Heart right ventricle (tissue), 16 donors: ENCODE results near the gene TMC3. TPM values are rescaled to one million over a fixed set of nuclear protein-coding genes. Genes with fewer than 3 reads are reported as not detected.

Experiments used
- ATAC-seq, 8 donors: fragments of 200-7000 bp; cut with Tn5 transposase; one replicate each; pipeline ENCODE4 v1.9.1; 2020; ENCODE audit warnings: mild to moderate bottlenecking in 8 of 8, moderate library complexity in 8 of 8, moderate number of reproducible peaks in 1 of 8
- DNase-seq, 2 donors: peaks; one replicate each; pipeline ENCODE4 v3.0.0-alpha.2; 2020
- H3K27ac ChIP-seq, 10 donors: fragments of 200-600 bp; sonication (generic) in 2 of 10; one replicate each; pipeline versions ENCODE4 v1.5.0 to v1.8.0; 2020 to 2022; ENCODE audit warnings: mild to moderate bottlenecking in 3 of 10
- H3K27me3 ChIP-seq, 7 donors: fragments of 200-600 bp; one replicate each; pipeline ENCODE4 v1.8.0; 2021 to 2022; ENCODE audit warnings: mild to moderate bottlenecking in 2 of 7
- H3K36me3 ChIP-seq, 9 donors: fragments of 200-600 bp; sonication (generic) in 1 of 9; one replicate each; pipeline versions ENCODE4 v1.5.0 to v1.8.0; 2020 to 2022; ENCODE audit warnings: mild to moderate bottlenecking in 2 of 9
- H3K4me1 ChIP-seq, 9 donors: fragments of 200-600 bp; sonication (generic) in 1 of 9; one replicate each; pipeline versions ENCODE4 v1.5.0 to v1.8.0; 2020 to 2022; ENCODE audit warnings: mild to moderate bottlenecking in 4 of 9
- H3K4me3 ChIP-seq, 10 donors: fragments of 200-600 bp; sonication (generic) in 2 of 10; one replicate each; pipeline versions ENCODE4 v1.5.0 to v1.8.0; 2020 to 2022; ENCODE audit warnings: mild to moderate bottlenecking in 7 of 10, moderate library complexity in 2 of 10
- H3K9me3 ChIP-seq, 11 donors: fragments of 200-600 bp in 10 of 11; sonication (generic) in 2 of 11; one replicate each; pipeline versions ENCODE4 v1.5.0 to v1.8.0; 2013 to 2022; ENCODE audit warnings: mild to moderate bottlenecking in 2 of 11, control low read depth in 1 of 11, moderate library complexity in 1 of 11
- CTCF ChIP-seq, 9 donors: fragments of 200-600 bp; sonication (generic) in 2 of 9; IDR thresholded peaks; one replicate each; pipeline versions ENCODE4 v1.5.0 to v1.8.0; 2021 to 2022; ENCODE audit warnings: antibody characterized with exemption in 9 of 9, mild to moderate bottlenecking in 5 of 9, moderate library complexity in 1 of 9
- WGBS, 2 donors: extraction: QIAGEN DNeasy Blood & Tissue Kit; methylation state at CpG; one replicate each; pipeline ENCODE4 v1.1.7; 2013; ENCODE audit warnings: inconsistent platforms in 1 of 2; 5-methylcytosine and 5-hydroxymethylcytosine counted together
- intact Hi-C, 10 donors: fragments of 100-400 bp; cut with DNase I; formaldehyde crosslinking; loops; one replicate each; pipeline versions ENCODE4 v1.11.1 to v1.14.2; 2022
- polyA plus RNA-seq, 2 donors: library from polyadenylated mRNA; stranded (reverse); fragments of 200-250 nt; gene quantifications; one replicate each; pipeline ENCODE4 v1.2.3, GENCODE V29; 2013
- total RNA-seq, 10 donors: library from RNA; stranded (reverse); fragmentation: NEBNext Ultra II Directional in 3 of 10; extraction: Animal tissue kit (Norgen Biotek cat#: 25700) in 3 of 10; gene quantifications; one replicate each; pipeline versions ENCODE4 v1.2.1 to v1.2.4, GENCODE V29; 2021 to 2023
- donor health status: Arrhythmogenic right ventricular cardiomyopathy.
- donor health status: ischemic (EF 13 %, LVEDD 7.1; RV severe dilation, severe dysfunction).
- donor health status: healthy with polysubstance abuse.
- donor health status: DM: no; HTN: yes; CAD: no.
- donor health status: DM: no; HTN: no; CAD: no.
- donor health status: ischemic (EF 25% LVEDD 6.9; RV normal size, moderate dysfunction).
- donor health status: ischemic (EF 25% LVEDD 5.7; RV mildly dilated, moderate dysfunction).
- donor health status: healthy.
- donor health status: DM: yes; HTN: yes; CAD: no.
- donor health status: Ischemic cardiomyopathy.
- donor health status: ischemic (EF 35%, LVEDD 5.7; RV mildly dilated, moderate dysfunction).
- donor health status: nonischemic (EF 11% LVEDD 7.7; RV severe dilation, severe dysfunction).
- donor health status: DM: yes; HTN: yes; CAD: no.
- donor health status: PGD.
- donor health status: ischemic (EF 29% LVEDD 5.4; RV normal size, mild dysfunction).
- donor health status: nonischemic (EF 23%, LVEDD 6.1; RV moderate dilation, normal function).

Gene TMC3
- total and polyA plus RNA-seq, 12 donors, result under 0.01 TPM; not detected in 11

- H3K4me1 ChIP-seq, result peaks cover 6 to 95% (median 32%) of the 10 kb centered on the region in 9 donors
- no peak for TF ChIP-seq CTCF (IDR thresholded peaks at IDR 0.05)
- peaks cover 0 to 3% (median 0%) of the 10 kb centered on the region in 7 donors for H3K27me3 ChIP-seq
- H3K4me3 ChIP-seq, result peak overlapping the region in 7 of 10 donors; percentile 9 to 67 (median 42)
- WGBS, 2 donors, result 81 to 89% methylated on average over 4 of the region's 4 CpGs
- DNase-seq (no peak), ATAC-seq (peak in 2 of 8 donors; percentile 23 to 30)
- peaks cover 0 to 45% (median 0%) of the 10 kb centered on the region in 9 donors for H3K36me3 ChIP-seq
- H3K27ac ChIP-seq, result peak overlapping the region in 7 of 10 donors; percentile 46 to 92 (median 68)
- no peaks in the 10 kb centered on the region for H3K9me3 ChIP-seq
- intact Hi-C loops, result no loop called here
These were observed 76.1 kb downstream of the TMC3 start for GRCh38 chr15:81297603-81298575.

GRCh38 chr15:81297147-81297572 is 76.9 kb downstream of the TMC3 start:
- H3K27ac ChIP-seq, result peak overlapping the region in 7 of 10 donors; percentile 46 to 92 (median 68)
- intact Hi-C loops, result no loop called here
- peaks cover 0 to 37% (median 0%) of the 10 kb centered on the region in 9 donors for H3K36me3 ChIP-seq
- H3K27me3 ChIP-seq, result peaks cover 0 to 3% (median 0%) of the 10 kb centered on the region in 7 donors
- DNase-seq (no peak), ATAC-seq (peak in 1 of 8 donors; percentile 34)
- H3K9me3 ChIP-seq, result no peaks in the 10 kb centered on the region
- WGBS, 2 donors, result 50 to 52% methylated on average over 3 of the region's 3 CpGs
- no peak for TF ChIP-seq CTCF (IDR thresholded peaks at IDR 0.05)
- H3K4me3 ChIP-seq, result peak overlapping the region in 7 of 10 donors; percentile 9 to 67 (median 42)
- H3K4me1 ChIP-seq, result peaks cover 6 to 95% (median 32%) of the 10 kb centered on the region in 9 donors

- ATAC-seq (peak; percentile 20 to 79 (median 71)), DNase-seq (peak; percentile 44 to 47)
- H3K4me1 ChIP-seq, result peaks cover 6 to 95% (median 32%) of the 10 kb centered on the region in 9 donors
- intact Hi-C loops, result no loop called here
- peaks cover 0 to 3% (median 0%) of the 10 kb centered on the region in 7 donors for H3K27me3 ChIP-seq
- 50 to 62% methylated on average over 11 of the region's 11 CpGs for WGBS, 2 donors
- peaks cover 0 to 36% (median 0%) of the 10 kb centered on the region in 9 donors for H3K36me3 ChIP-seq
- no peaks in the 10 kb centered on the region for H3K9me3 ChIP-seq
- TF ChIP-seq CTCF (IDR thresholded peaks at IDR 0.05), result no peak
- H3K4me3 ChIP-seq, result peak overlapping the region in 7 of 10 donors; percentile 9 to 67 (median 42)
- H3K27ac ChIP-seq, result peak overlapping the region in 9 of 10 donors; percentile 39 to 92 (median 67)
These were observed 77.3 kb downstream of the TMC3 start for GRCh38 chr15:81296673-81297072.

GRCh38 chr15:81296186-81296585 is 77.8 kb downstream of the TMC3 start:
- intact Hi-C loops, result no loop called here
- ATAC-seq, result no peak
- no peak for TF ChIP-seq CTCF (IDR thresholded peaks at IDR 0.05)
- DNase-seq, result no peak
- no peaks in the 10 kb centered on the region for H3K9me3 ChIP-seq
- H3K4me3 ChIP-seq, result peak overlapping the region in 3 of 10 donors; percentile 42 to 67 (median 49)
- H3K36me3 ChIP-seq, result peaks cover 0 to 35% (median 0%) of the 10 kb centered on the region in 9 donors
- peaks cover 0 to 3% (median 0%) of the 10 kb centered on the region in 7 donors for H3K27me3 ChIP-seq
- peak overlapping the region in 9 of 10 donors; percentile 39 to 92 (median 67) for H3K27ac ChIP-seq
- WGBS, 2 donors, result 88 to 89% methylated on average over 2 of the region's 2 CpGs
- peaks cover 6 to 95% (median 32%) of the 10 kb centered on the region in 9 donors for H3K4me1 ChIP-seq
